Measurements from ENCODE around the gene DSG3. TPM values are rescaled to one million over a fixed set of nuclear protein-coding genes. Genes with fewer than 3 reads are reported as not detected.
A peak's percentile ranks its signal among the peaks of the same experiment; 100 is the strongest.

DSG3 gene
- total RNA-seq, 1 donor from 2014 or later, result not detected

DNA sequence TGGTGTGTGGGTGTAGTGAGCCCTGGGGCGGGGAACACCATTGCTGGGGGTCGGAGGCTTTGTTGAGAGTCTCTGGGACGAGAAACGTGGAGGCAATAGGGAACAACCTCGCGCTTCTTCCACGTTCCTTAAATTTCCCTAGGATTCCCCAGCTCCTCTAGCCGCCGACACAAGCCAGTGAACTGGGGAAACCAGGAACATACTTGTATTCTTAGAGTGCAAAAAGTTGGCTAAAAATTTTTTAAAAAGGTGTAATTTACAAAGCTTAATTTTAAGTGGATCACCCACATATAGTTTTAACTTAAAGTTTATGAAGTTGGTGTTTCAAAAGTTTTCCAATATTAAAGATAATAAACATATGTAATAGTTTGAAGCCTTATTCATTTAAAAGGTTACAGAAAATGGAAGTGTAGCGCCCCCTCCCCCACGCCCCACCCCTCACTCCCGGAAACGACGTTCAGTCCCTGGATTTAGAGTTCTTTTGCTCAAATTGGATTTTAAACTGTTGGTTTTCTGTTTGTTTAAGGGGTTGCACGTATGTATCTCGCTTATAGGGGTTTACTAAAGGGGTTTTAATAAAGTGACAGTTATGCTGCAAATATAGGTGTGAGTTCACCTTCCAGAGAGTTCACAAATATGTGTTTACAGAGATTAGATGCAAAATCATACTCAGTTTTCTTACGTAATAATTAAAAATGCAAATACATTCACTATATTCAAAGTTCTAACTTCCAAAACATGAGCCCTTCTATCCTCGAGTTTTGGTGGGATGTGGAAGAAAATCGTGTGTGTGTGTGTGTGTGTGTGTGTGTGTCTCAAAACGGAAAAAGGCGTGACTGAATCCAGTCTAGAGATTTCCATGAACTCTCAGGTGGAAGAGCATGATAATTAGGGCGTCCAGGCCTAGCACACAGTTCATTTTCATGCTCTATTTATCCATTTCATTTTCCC is 51.3 kb downstream of the DSG3 start:
- no peaks in the 10 kb centered on the region for H3K9me3 ChIP-seq
- no peak overlapping the region for H3K27ac ChIP-seq
- DNase-seq (ENCODE audit: low spot score in 2 of 2), result no peak
- H3K4me3 ChIP-seq, result peak overlapping the region; percentile 49 to 63
- no peaks in the 10 kb centered on the region for H3K36me3 ChIP-seq
- no peaks in the 10 kb centered on the region for H3K27me3 ChIP-seq
- intact Hi-C loops (cut with DNase I), result no loop called here
- TF ChIP-seq, protein P1, sequence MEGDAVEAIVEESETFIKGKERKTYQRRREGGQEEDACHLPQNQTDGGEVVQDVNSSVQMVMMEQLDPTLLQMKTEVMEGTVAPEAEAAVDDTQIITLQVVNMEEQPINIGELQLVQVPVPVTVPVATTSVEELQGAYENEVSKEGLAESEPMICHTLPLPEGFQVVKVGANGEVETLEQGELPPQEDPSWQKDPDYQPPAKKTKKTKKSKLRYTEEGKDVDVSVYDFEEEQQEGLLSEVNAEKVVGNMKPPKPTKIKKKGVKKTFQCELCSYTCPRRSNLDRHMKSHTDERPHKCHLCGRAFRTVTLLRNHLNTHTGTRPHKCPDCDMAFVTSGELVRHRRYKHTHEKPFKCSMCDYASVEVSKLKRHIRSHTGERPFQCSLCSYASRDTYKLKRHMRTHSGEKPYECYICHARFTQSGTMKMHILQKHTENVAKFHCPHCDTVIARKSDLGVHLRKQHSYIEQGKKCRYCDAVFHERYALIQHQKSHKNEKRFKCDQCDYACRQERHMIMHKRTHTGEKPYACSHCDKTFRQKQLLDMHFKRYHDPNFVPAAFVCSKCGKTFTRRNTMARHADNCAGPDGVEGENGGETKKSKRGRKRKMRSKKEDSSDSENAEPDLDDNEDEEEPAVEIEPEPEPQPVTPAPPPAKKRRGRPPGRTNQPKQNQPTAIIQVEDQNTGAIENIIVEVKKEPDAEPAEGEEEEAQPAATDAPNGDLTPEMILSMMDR (IDR thresholded peaks at IDR 0.05), result no peak
- H3K4me1 ChIP-seq, result no peaks in the 10 kb centered on the region

DNA sequence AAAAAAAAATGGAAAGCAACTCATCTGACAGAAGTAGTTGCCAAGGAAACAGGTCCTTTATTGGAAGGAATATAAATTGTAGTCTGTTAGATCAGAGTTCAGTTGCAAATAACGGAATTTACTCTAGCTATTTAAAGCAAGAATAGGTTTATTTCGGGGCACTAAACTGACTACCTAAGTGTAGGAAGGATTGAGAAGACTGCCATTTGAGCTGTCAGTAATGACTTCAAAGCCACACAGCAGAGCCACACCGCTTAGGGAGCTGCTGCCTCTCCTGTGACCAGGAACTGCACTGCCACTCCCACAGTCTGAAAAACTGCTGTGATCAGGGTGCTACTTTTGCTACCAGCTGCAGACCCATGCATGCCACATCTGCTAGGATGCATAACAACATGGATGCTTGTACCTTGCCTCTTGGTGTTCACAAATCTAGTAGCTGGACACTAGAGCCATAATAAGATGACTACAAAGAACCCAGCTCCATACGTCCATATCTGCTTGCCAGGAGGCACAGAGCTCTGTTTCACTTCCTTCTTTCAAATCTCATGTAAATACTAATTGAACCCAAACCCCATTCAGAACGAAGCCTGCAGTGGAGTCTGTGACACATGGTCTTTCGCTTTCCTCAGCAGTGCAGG is 52.6 kb downstream of the DSG3 start:
- Histone ChIP-seq H3K27ac (no peak overlapping the region), H3K36me3 (no peaks in the 10 kb centered on the region), H3K4me3 (no peak overlapping the region), H3K4me1 (no peaks in the 10 kb centered on the region), H3K9me3 (no peaks in the 10 kb centered on the region), H3K27me3 (no peaks in the 10 kb centered on the region)
- intact Hi-C loops (cut with DNase I), result no loop called here
- TF ChIP-seq, protein P1 (IDR thresholded peaks at IDR 0.05), result no peak
- no peak for DNase-seq (ENCODE audit: low spot score in 2 of 2)

DNA sequence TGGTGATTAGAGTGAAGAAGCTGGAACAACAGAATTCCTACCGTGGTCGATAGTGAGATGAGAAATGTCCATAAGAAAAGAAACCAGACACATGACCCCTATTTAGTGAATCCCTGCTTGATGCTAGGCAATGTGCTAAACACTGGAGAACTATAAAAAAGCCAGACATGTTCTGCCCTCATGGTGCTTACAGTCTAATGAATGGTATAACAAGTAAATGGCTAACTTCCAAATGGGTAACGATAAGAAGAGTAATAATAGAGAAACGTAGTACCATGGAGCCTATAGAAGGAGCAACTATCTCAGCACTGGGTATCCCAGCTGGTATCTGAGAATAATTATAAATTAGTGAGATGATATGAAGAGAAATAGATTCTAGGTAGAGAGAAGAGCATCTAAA is 55.5 kb downstream of the DSG3 start:
- Histone ChIP-seq H3K9me3 (no peaks in the 10 kb centered on the region), H3K36me3 (no peaks in the 10 kb centered on the region), H3K4me3 (no peak overlapping the region), H3K4me1 (no peaks in the 10 kb centered on the region), H3K27ac (no peak overlapping the region), H3K27me3 (no peaks in the 10 kb centered on the region)
- intact Hi-C loops (cut with DNase I), result no loop called here
- DNase-seq (ENCODE audit: low spot score in 2 of 2), result no peak
- TF ChIP-seq, protein P1 (IDR thresholded peaks at IDR 0.05), result no peak

DNA sequence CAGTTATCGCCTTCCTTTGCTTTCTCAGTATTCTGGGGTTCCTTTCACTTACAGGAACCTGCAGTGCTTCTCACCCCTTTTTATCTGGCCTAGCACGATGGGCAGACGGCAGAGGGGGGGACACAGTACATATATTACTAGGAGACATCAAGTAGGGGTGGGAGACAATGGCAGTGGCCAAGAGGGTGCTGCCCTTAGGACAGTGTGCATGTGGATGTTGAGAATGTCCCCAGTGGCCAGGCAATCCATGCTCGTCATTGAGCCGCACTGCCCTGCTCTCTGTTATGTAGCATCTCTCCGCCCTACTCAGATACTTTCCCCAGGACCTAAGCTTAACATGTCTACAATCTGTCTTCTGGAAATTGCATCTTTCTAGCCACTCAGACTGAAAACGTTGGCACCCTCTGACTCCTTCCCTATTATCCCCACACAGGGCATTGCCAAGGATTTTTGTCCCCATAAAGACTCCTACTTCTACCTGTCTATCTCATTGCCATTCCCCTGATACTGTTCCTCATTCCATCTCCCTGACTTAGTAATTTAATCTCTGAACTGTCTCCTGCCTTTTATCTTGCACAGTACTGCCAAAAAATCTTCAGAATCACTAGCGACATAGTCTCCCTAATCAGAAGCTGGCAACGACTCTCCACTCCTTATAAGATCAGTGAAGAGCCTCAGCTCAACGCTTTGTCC is 57.1 kb downstream of the DSG3 start:
- TF ChIP-seq, protein P1 (IDR thresholded peaks at IDR 0.05), result no peak
- no peaks in the 10 kb centered on the region for H3K9me3 ChIP-seq
- intact Hi-C loops (cut with DNase I), result no loop called here
- H3K36me3 ChIP-seq, result no peaks in the 10 kb centered on the region
- H3K27me3 ChIP-seq, result no peaks in the 10 kb centered on the region
- H3K27ac ChIP-seq, result no peak overlapping the region
- H3K4me3 ChIP-seq, result no peak overlapping the region
- H3K4me1 ChIP-seq, result no peaks in the 10 kb centered on the region
- no peak for DNase-seq (ENCODE audit: low spot score in 2 of 2)

DNA sequence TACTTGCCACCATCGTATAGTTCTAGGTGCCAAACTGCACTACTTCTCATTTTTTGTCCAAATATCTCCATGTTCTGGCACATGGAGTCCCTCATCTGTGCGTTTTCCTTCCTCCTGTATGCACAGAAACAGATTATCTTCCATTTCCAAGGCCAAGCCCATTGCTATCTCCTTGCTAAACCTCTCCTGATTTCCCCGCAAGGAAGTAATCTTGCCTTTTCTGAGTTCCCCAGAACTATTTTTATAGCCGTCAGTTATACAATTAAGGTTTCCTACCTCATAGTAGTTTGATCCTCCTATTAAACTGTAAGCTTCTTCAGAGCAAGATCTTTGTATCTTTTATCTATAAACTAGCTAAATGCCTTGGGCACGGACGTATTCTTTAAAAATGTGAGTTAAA is 57.6 kb downstream of the DSG3 start:
- no peak for DNase-seq (ENCODE audit: low spot score in 2 of 2)
- H3K4me1 ChIP-seq, result no peaks in the 10 kb centered on the region
- no peak overlapping the region for H3K27ac ChIP-seq
- H3K27me3 ChIP-seq, result no peaks in the 10 kb centered on the region
- H3K4me3 ChIP-seq, result no peak overlapping the region
- TF ChIP-seq, protein P1 (IDR thresholded peaks at IDR 0.05), result no peak
- no peaks in the 10 kb centered on the region for H3K9me3 ChIP-seq
- intact Hi-C loops (cut with DNase I), result no loop called here
- H3K36me3 ChIP-seq, result no peaks in the 10 kb centered on the region

Data from ascending aorta (tissue), 2 donors.